ENCODE data around the gene RCHY1.

The RCHY1 gene

GRCh38 chr4:75530556-75531322 is 16.5 kb upstream of the RCHY1 start:
- Histone ChIP-seq H4K20me1 (ENCODE audit: insufficient read depth, low read length) (no peaks in the 10 kb centered on the region), H3K27me3 (ENCODE audit: insufficient read depth, low read length) (no peaks in the 10 kb centered on the region), H3K9me2 (ENCODE audit: low read depth, low read length) (no peaks in the 10 kb centered on the region), H2AFZ (ENCODE audit: low read length) (no peak overlapping the region), H3K27ac (ENCODE audit: low read depth, low read length, poor library complexity, severe bottlenecking) (no peak overlapping the region), H3K36me3 (ENCODE audit: insufficient read depth, low read length) (peaks cover 68% of the 10 kb centered on the region), H3K9me3 (ENCODE audit: low read length) (no peaks in the 10 kb centered on the region), H3K4me3 (ENCODE audit: low read depth, low read length, poor library complexity, severe bottlenecking) (no peak overlapping the region), H3K4me2 (ENCODE audit: low read length) (no peak overlapping the region), H3K4me1 (ENCODE audit: insufficient read depth, low read length, severe bottlenecking) (no peaks in the 10 kb centered on the region), H3K79me2 (ENCODE audit: insufficient read depth, low read length) (no peaks in the 10 kb centered on the region), H3K9ac (ENCODE audit: low read length) (no peak overlapping the region), H3F3A (ENCODE audit: insufficient read depth, low read length) (no peaks in the 10 kb centered on the region)
- no peak for TF ChIP-seq EZH2 (IDR thresholded peaks at IDR 0.05; ENCODE audit: borderline replicate concordance, low read length)
- TF ChIP-seq, protein P1, sequence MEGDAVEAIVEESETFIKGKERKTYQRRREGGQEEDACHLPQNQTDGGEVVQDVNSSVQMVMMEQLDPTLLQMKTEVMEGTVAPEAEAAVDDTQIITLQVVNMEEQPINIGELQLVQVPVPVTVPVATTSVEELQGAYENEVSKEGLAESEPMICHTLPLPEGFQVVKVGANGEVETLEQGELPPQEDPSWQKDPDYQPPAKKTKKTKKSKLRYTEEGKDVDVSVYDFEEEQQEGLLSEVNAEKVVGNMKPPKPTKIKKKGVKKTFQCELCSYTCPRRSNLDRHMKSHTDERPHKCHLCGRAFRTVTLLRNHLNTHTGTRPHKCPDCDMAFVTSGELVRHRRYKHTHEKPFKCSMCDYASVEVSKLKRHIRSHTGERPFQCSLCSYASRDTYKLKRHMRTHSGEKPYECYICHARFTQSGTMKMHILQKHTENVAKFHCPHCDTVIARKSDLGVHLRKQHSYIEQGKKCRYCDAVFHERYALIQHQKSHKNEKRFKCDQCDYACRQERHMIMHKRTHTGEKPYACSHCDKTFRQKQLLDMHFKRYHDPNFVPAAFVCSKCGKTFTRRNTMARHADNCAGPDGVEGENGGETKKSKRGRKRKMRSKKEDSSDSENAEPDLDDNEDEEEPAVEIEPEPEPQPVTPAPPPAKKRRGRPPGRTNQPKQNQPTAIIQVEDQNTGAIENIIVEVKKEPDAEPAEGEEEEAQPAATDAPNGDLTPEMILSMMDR (IDR thresholded peaks at IDR 0.05; ENCODE audit: low read length) = no peak

GRCh38 chr4:75527482-75527881 is 13.3 kb upstream of the RCHY1 start:
- no peak overlapping the region for H3K9ac ChIP-seq (ENCODE audit: low read length)
- no peak overlapping the region for H3K4me2 ChIP-seq (ENCODE audit: low read length)
- no peaks in the 10 kb centered on the region for H3K9me2 ChIP-seq (ENCODE audit: low read depth, low read length)
- no peaks in the 10 kb centered on the region for H3K27me3 ChIP-seq (ENCODE audit: insufficient read depth, low read length)
- peaks cover 77% of the 10 kb centered on the region for H3K36me3 ChIP-seq (ENCODE audit: insufficient read depth, low read length)
- H2AFZ ChIP-seq (ENCODE audit: low read length) = no peak overlapping the region
- H3K4me1 ChIP-seq (ENCODE audit: insufficient read depth, low read length, severe bottlenecking) = no peaks in the 10 kb centered on the region
- no peak overlapping the region for H3K27ac ChIP-seq (ENCODE audit: low read depth, low read length, poor library complexity, severe bottlenecking)
- no peaks in the 10 kb centered on the region for H3F3A ChIP-seq (ENCODE audit: insufficient read depth, low read length)
- no peak overlapping the region for H3K4me3 ChIP-seq (ENCODE audit: low read depth, low read length, poor library complexity, severe bottlenecking)
- H3K9me3 ChIP-seq (ENCODE audit: low read length) = no peaks in the 10 kb centered on the region
- TF ChIP-seq, protein P1 (IDR thresholded peaks at IDR 0.05; ENCODE audit: low read length) = no peak
- TF ChIP-seq EZH2 (IDR thresholded peaks at IDR 0.05; ENCODE audit: borderline replicate concordance, low read length) = no peak
- H3K79me2 ChIP-seq (ENCODE audit: insufficient read depth, low read length) = no peaks in the 10 kb centered on the region
- no peaks in the 10 kb centered on the region for H4K20me1 ChIP-seq (ENCODE audit: insufficient read depth, low read length)

- no peak overlapping the region for H2AFZ ChIP-seq (ENCODE audit: low read length)
- H3K9me2 ChIP-seq (ENCODE audit: low read depth, low read length) = no peaks in the 10 kb centered on the region
- no peak overlapping the region for H3K4me3 ChIP-seq (ENCODE audit: low read depth, low read length, poor library complexity, severe bottlenecking)
- no peaks in the 10 kb centered on the region for H3F3A ChIP-seq (ENCODE audit: insufficient read depth, low read length)
- H3K79me2 ChIP-seq (ENCODE audit: insufficient read depth, low read length) = no peaks in the 10 kb centered on the region
- H3K36me3 ChIP-seq (ENCODE audit: insufficient read depth, low read length) = peaks cover 71% of the 10 kb centered on the region
- no peaks in the 10 kb centered on the region for H3K9me3 ChIP-seq (ENCODE audit: low read length)
- no peak overlapping the region for H3K27ac ChIP-seq (ENCODE audit: low read depth, low read length, poor library complexity, severe bottlenecking)
- no peak overlapping the region for H3K9ac ChIP-seq (ENCODE audit: low read length)
- H3K4me1 ChIP-seq (ENCODE audit: insufficient read depth, low read length, severe bottlenecking) = no peaks in the 10 kb centered on the region
- no peak overlapping the region for H3K4me2 ChIP-seq (ENCODE audit: low read length)
- H3K27me3 ChIP-seq (ENCODE audit: insufficient read depth, low read length) = no peaks in the 10 kb centered on the region
- no peaks in the 10 kb centered on the region for H4K20me1 ChIP-seq (ENCODE audit: insufficient read depth, low read length)
- no peak for TF ChIP-seq EZH2 (IDR thresholded peaks at IDR 0.05; ENCODE audit: borderline replicate concordance, low read length)
- TF ChIP-seq, protein P1 (IDR thresholded peaks at IDR 0.05; ENCODE audit: low read length) = no peak
Measured at GRCh38 chr4:75525910-75526309, 11.7 kb upstream of the RCHY1 start.
